ENCODE results near the gene SLC16A14. TPM values are rescaled to one million over a fixed set of nuclear protein-coding genes. Genes with fewer than 3 reads are reported as not detected.

SLC16A14 gene
- total RNA-seq, 4 donors from 2014 or later = 0.85 to 4.1 (median 2.7) TPM

GRCh38 chr2:229997565-229997964 is 71.2 kb downstream of the SLC16A14 start:
- H3K4me1 ChIP-seq = no peaks in the 10 kb centered on the region
- TF ChIP-seq POLR2AphosphoS5 (IDR thresholded peaks at IDR 0.05) = no peak
- no peak for TF ChIP-seq EP300 (IDR thresholded peaks at IDR 0.05)
- no peak for TF ChIP-seq POLR2A (IDR thresholded peaks at IDR 0.05)
- no peak for TF ChIP-seq CTCF (IDR thresholded peaks at IDR 0.05)
- H3K9me3 ChIP-seq = no peaks in the 10 kb centered on the region
- H3K36me3 ChIP-seq = no peaks in the 10 kb centered on the region
- 69 to 83% methylated on average over 2 of the region's 3 CpGs for WGBS, 2 donors (ENCODE audit: low coverage in 1 of 2)
- no peak for ATAC-seq
- no peak overlapping the region for H3K27ac ChIP-seq
- no peak overlapping the region for H3K4me3 ChIP-seq
- H3K27me3 ChIP-seq = no peaks in the 10 kb centered on the region

- Histone ChIP-seq H3K27ac (no peak overlapping the region), H3K9me3 (no peaks in the 10 kb centered on the region), H3K27me3 (no peaks in the 10 kb centered on the region), H3K4me3 (no peak overlapping the region), H3K4me1 (no peaks in the 10 kb centered on the region), H3K36me3 (no peaks in the 10 kb centered on the region)
- 82 to 87% methylated on average over 4 of the region's 4 CpGs for WGBS, 2 donors (ENCODE audit: low coverage in 1 of 2)
- no peak for TF ChIP-seq EP300 (IDR thresholded peaks at IDR 0.05)
- no peak for TF ChIP-seq POLR2A (IDR thresholded peaks at IDR 0.05)
- TF ChIP-seq CTCF (IDR thresholded peaks at IDR 0.05) = no peak
- TF ChIP-seq POLR2AphosphoS5 (IDR thresholded peaks at IDR 0.05) = no peak
- ATAC-seq = no peak
Observed at GRCh38 chr2:229996320-229996719, 72.4 kb downstream of the SLC16A14 start.

GRCh38 chr2:229993236-229993635 is 75.5 kb downstream of the SLC16A14 start:
- WGBS, 2 donors (ENCODE audit: low coverage in 1 of 2) = 92 to 95% methylated on average over 6 of the region's 6 CpGs
- Histone ChIP-seq H3K36me3 (no peaks in the 10 kb centered on the region), H3K4me3 (no peak overlapping the region), H3K4me1 (no peaks in the 10 kb centered on the region), H3K9me3 (no peaks in the 10 kb centered on the region), H3K27ac (no peak overlapping the region), H3K27me3 (no peaks in the 10 kb centered on the region)
- TF ChIP-seq POLR2A (IDR thresholded peaks at IDR 0.05) = no peak
- TF ChIP-seq EP300 (IDR thresholded peaks at IDR 0.05) = no peak
- TF ChIP-seq POLR2AphosphoS5 (IDR thresholded peaks at IDR 0.05) = no peak
- no peak for TF ChIP-seq CTCF (IDR thresholded peaks at IDR 0.05)
- no peak for ATAC-seq

Small RNAs within 50 kb of the gene (small RNA-seq; reads per million reads assigned to genes)
- gene RNY4P19 = 0 reads per million in 4 donors

Other genes starting within 250 kb of the SLC16A14 start
- gene TRIP12, start 146.9 kb downstream of the SLC16A14 start, total RNA-seq = 100 to 1,000 TPM; 138 to 203 (median 185) TPM
- 1 to 10 TPM; 2.2 to 3.6 (median 3.4) TPM for gene FBXO36, start 146.4 kb downstream of the SLC16A14 start, total RNA-seq
- 10 to 100 TPM; 16.3 to 37.5 (median 19.2) TPM for gene SP110, start 151.1 kb upstream of the SLC16A14 start, total RNA-seq
- 1 to 10 TPM in 2 of 4 donors, under 1 TPM in 1, not detected in 1; 0.92 to 2.3 (median 2.0) TPM for gene SP140, start 156.8 kb upstream of the SLC16A14 start, total RNA-seq

Data from gastroesophageal sphincter (tissue), 4 donors.